GM19372 (cell line): ENCODE measurements around the gene VILL.
"Not testable (repeated sequence)": the region's sequence is repeated elsewhere in the genome, so short reads cannot be mapped to it uniquely, and the experiment has no call there.

Experiments used
- ATAC-seq: cut with Tn5 transposase; IDR thresholded peaks from one replicate; pipeline ENCODE4 v1.9.1; 2021; ENCODE audit warnings: mild to moderate bottlenecking, low read depth, moderate library complexity; ENCODE audit not compliant: unreplicated experiment

Gene VILL

GRCh38 chr3:38031022-38031994, 40.7 kb downstream of the VILL start:
- ATAC-seq: no peak

GRCh38 chr3:38032328-38032865, 41.8 kb downstream of the VILL start:
- ATAC-seq: no peak

GRCh38 chr3:38033586-38033985, 43.0 kb downstream of the VILL start:
- ATAC-seq: not testable (repeated sequence)

GRCh38 chr3:38034335-38034734, 43.7 kb downstream of the VILL start:
- not testable (repeated sequence) for ATAC-seq

GRCh38 chr3:38036286-38036685, 45.7 kb downstream of the VILL start:
- no peak for ATAC-seq

- ATAC-seq: no peak
Observed at GRCh38 chr3:38036906-38037305, 46.3 kb downstream of the VILL start.

- ATAC-seq: no peak
Observed at GRCh38 chr3:38038447-38038911, 47.9 kb downstream of the VILL start.

- ATAC-seq: peak; percentile 75
Observed at GRCh38 chr3:38039101-38039898, 48.7 kb downstream of the VILL start, which contains the start of gene DLEC1. TSS of gene DLEC1 (plus strand) at chr3:38039208. CDS start at chr3:38039226, 18 bp downstream.

GRCh38 chr3:38039899-38040261, 49.3 kb downstream of the VILL start:
- ATAC-seq: peak; percentile 46

- ATAC-seq: no peak
Observed at GRCh38 chr3:38040401-38040800, 49.8 kb downstream of the VILL start.

GRCh38 chr3:38043486-38043885, 52.9 kb downstream of the VILL start:
- no peak for ATAC-seq

GRCh38 chr3:38046027-38046426, 55.4 kb downstream of the VILL start:
- ATAC-seq: no peak

GRCh38 chr3:38046821-38047220, 56.2 kb downstream of the VILL start:
- ATAC-seq: no peak

GRCh38 chr3:38047896-38048295, 57.3 kb downstream of the VILL start:
- ATAC-seq: no peak

GRCh38 chr3:38049358-38050126, 59.0 kb downstream of the VILL start:
- ATAC-seq: no peak

- ATAC-seq: no peak
Observed at GRCh38 chr3:38051131-38051530, 60.5 kb downstream of the VILL start.

- not testable (repeated sequence) for ATAC-seq
Observed at GRCh38 chr3:38053286-38053685, 62.7 kb downstream of the VILL start.

GRCh38 chr3:38053813-38054498, 63.4 kb downstream of the VILL start:
- not testable (repeated sequence) for ATAC-seq

GRCh38 chr3:38054499-38055001, 64.0 kb downstream of the VILL start:
- no peak for ATAC-seq
